ENCODE measurements around the gene LSM4.

LSM4 gene

GRCh38 chr19:18340190-18340989 is 17.5 kb upstream of the LSM4 start, which contains the start of gene PGPEP1 (continued):
- TF ChIP-seq ZNF560 (tag by site-specific recombination; IDR thresholded peaks at IDR 0.05; ENCODE audit: borderline replicate concordance) (no peak), ZNF221 (tag by site-specific recombination; IDR thresholded peaks at IDR 0.05; ENCODE audit: borderline replicate concordance) (no peak), ZNF24 (tag by site-specific recombination; IDR thresholded peaks at IDR 0.05) (0 out of 2 replicates have a peak, but pooled peaks have one; percentile 14), ZNF16 (tag by site-specific recombination; IDR thresholded peaks at IDR 0.05; ENCODE audit: low read depth) (no peak), ZNF114 (tag by site-specific recombination; IDR thresholded peaks at IDR 0.05) (no peak), ZNF677 (tag by site-specific recombination; IDR thresholded peaks at IDR 0.05) (0 out of 2 replicates have a peak, but pooled peaks have one; percentile 45), KLF17 (tag by site-specific recombination; IDR thresholded peaks at IDR 0.05) (peak; percentile 30; the same call in 1 of the 2 replicates), SALL2 (tag by site-specific recombination; IDR thresholded peaks at IDR 0.05; ENCODE audit: borderline replicate concordance) (no peak), BCL11A (tag by site-specific recombination; IDR thresholded peaks at IDR 0.05; ENCODE audit: low read depth) (peak; percentile 14; the same call in 1 of the 2 replicates), ZNF121 (tag by site-specific recombination; IDR thresholded peaks at IDR 0.05) (peak; percentile 54; the same call in 1 of the 2 replicates), ZBTB6 (tag by site-specific recombination; IDR thresholded peaks at IDR 0.05) (no peak), ZBTB26 (tag by site-specific recombination; optimal IDR thresholded peaks at IDR 0.05) (peak; percentile 70), KLF10 (tag by site-specific recombination; IDR thresholded peaks at IDR 0.05) (peak; percentile 98), PATZ1 (tag by site-specific recombination; IDR thresholded peaks at IDR 0.05) (peak; percentile 76), ZNF324 (tag by site-specific recombination; IDR thresholded peaks at IDR 0.05) (0 out of 2 replicates have a peak, but pooled peaks have one; percentile 21), ATF2 (tag by site-specific recombination; IDR thresholded peaks at IDR 0.05; ENCODE audit: low read depth) (no peak), ZNF692 (tag by site-specific recombination; IDR thresholded peaks at IDR 0.05) (0 out of 2 replicates have a peak, but pooled peaks have one; percentile 14), SP3 (tag by site-specific recombination; IDR thresholded peaks at IDR 0.05) (peak; percentile 41), IKZF3 (tag by site-specific recombination; IDR thresholded peaks at IDR 0.05) (peak; percentile 14; the same call in 1 of the 2 replicates), ZNF266 (tag by site-specific recombination; IDR thresholded peaks at IDR 0.05; ENCODE audit: low read depth) (no peak), KLF9 (tag by site-specific recombination; IDR thresholded peaks at IDR 0.05; ENCODE audit: low read depth) (peak; percentile 86), ZSCAN30 (tag by site-specific recombination; IDR thresholded peaks at IDR 0.05) (peak; percentile 56; the same call in 1 of the 2 replicates), EGR2 (tag by site-specific recombination; IDR thresholded peaks at IDR 0.05; ENCODE audit: low read depth) (peak; percentile 52; the same call in 1 of the 2 replicates), ZNF558 (tag by site-specific recombination; IDR thresholded peaks at IDR 0.05) (no peak)
